Naive thymus-derived CD4-positive, alpha-beta T cell (primary cell): ENCODE results near the gene CDC25B. TPM values are rescaled to one million over a fixed set of nuclear protein-coding genes. Genes with fewer than 3 reads are reported as not detected.
A peak's percentile ranks its signal among the peaks of the same experiment; 100 is the strongest.

Source experiments
- ATAC-seq: fragments of 150-1000 bp; cut with Tn5 transposase; 2 replicates; pipeline ENCODE4 v1.10.0; 2021; ENCODE audit warnings: mild to moderate bottlenecking, moderate library complexity
- CTCF ChIA-PET: fragments of 350-600 bp; sonication (Branson Sonifier 250); formaldehyde crosslinking; loops from one replicate; lab custom pipeline; 2021; ENCODE audit warnings: antibody characterized with exemption; lab: Charles Lee
- POLR2A ChIA-PET: fragments of 350-600 bp; sonication (Branson Sonifier 250); formaldehyde crosslinking; loops from one replicate; lab custom pipeline; 2021; ENCODE audit warnings: antibody characterized with exemption, inconsistent platforms; lab: Charles Lee
- DNase-seq, 9 donors: peaks; one replicate each; pipeline versions ENCODE4 v3.0.0 to v3.0.0-alpha.2; 2020 to 2022; ENCODE audit warnings: mixed read lengths in 1 of 9
- H3K27ac ChIP-seq: one replicate; pipeline ENCODE4 v1.7.0; 2013; ENCODE audit warnings: mild to moderate bottlenecking, low read depth, low read length, moderate library complexity
- H3K27me3 ChIP-seq, 2 donors: one replicate each; pipeline ENCODE4 v1.7.0; 2013; ENCODE audit warnings: low read length in 2 of 2, mild to moderate bottlenecking in 2 of 2, moderate library complexity in 2 of 2; ENCODE audit not compliant: control insufficient read depth in 2 of 2, insufficient read depth in 2 of 2
- H3K36me3 ChIP-seq, 3 experiments: 1 replicate in 2 of 3; 2 replicates in 1 of 3; pipeline ENCODE4 v1.7.0; 2013; ENCODE audit warnings: low read length in 3 of 3, mild to moderate bottlenecking in 3 of 3, moderate library complexity in 1 of 3; ENCODE audit not compliant: insufficient read depth in 3 of 3, control insufficient read depth in 2 of 3
- H3K4me1 ChIP-seq, 2 donors: one replicate each; pipeline ENCODE4 v1.7.0; 2013; ENCODE audit warnings: low read length in 2 of 2, mild to moderate bottlenecking in 2 of 2, moderate library complexity in 1 of 2; ENCODE audit not compliant: control insufficient read depth in 2 of 2, insufficient read depth in 2 of 2
- H3K4me3 ChIP-seq: 2 replicates; pipeline ENCODE4 v1.7.0; 2013; ENCODE audit warnings: mild to moderate bottlenecking, low read length
- H3K9me3 ChIP-seq, 3 experiments: 1 replicate in 2 of 3; 2 replicates in 1 of 3; pipeline ENCODE4 v1.7.0; 2013; ENCODE audit warnings: low read length in 3 of 3; ENCODE audit not compliant: control insufficient read depth in 2 of 3
- H3K27ac Mint-ChIP-seq, 9 donors: one replicate each; pipeline ENCODE4 v1.8.0; 2020 to 2022; ENCODE audit warnings: mixed read lengths in 9 of 9, mild to moderate bottlenecking in 8 of 9, moderate library complexity in 5 of 9, inconsistent platforms in 2 of 9
- H3K27me3 Mint-ChIP-seq, 5 donors: one replicate each; pipeline ENCODE4 v1.8.0; 2021 to 2022; ENCODE audit warnings: mixed read lengths in 5 of 5, mild to moderate bottlenecking in 1 of 5
- H3K36me3 Mint-ChIP-seq, 5 donors: one replicate each; pipeline ENCODE4 v1.8.0; 2020 to 2022; ENCODE audit warnings: mixed read lengths in 5 of 5, mild to moderate bottlenecking in 3 of 5, inconsistent platforms in 1 of 5
- H3K4me1 Mint-ChIP-seq, 7 donors: one replicate each; pipeline ENCODE4 v1.8.0; 2020 to 2022; ENCODE audit warnings: mixed read lengths in 7 of 7, mild to moderate bottlenecking in 3 of 7, inconsistent platforms in 1 of 7
- H3K4me3 Mint-ChIP-seq, 10 donors: one replicate each; pipeline ENCODE4 v1.8.0; 2020 to 2022; ENCODE audit warnings: mild to moderate bottlenecking in 10 of 10, mixed read lengths in 10 of 10, moderate library complexity in 6 of 10, inconsistent platforms in 2 of 10
- H3K9me3 Mint-ChIP-seq, 11 donors: one replicate each; pipeline ENCODE4 v1.8.0; 2020 to 2022; ENCODE audit warnings: mixed read lengths in 11 of 11, mild to moderate bottlenecking in 4 of 11, inconsistent platforms in 1 of 11, moderate library complexity in 1 of 11
- intact Hi-C, 2 donors: fragments of 100-400 bp; cut with micrococcal nuclease; formaldehyde crosslinking; loops; one replicate each; pipeline ENCODE4 v1.15.1; 2023
- polyA plus RNA-seq, 2 donors: library from polyadenylated mRNA; unstranded; fragments of 300-500 nt; fragmentation: Illumina TruSeq; gene quantifications; one replicate each; pipeline ENCODE4 v1.2.3, GENCODE V29; 2021
- total RNA-seq, 6 experiments: library from RNA in 5 of 6; stranded (reverse) in 5 of 6; gene quantifications; 1 replicate in 5 of 6; 2 replicates in 1 of 6; pipeline ENCODE4 v1.2.3 and lab custom pipeline; 2021 to 2026

Gene CDC25B
- total and polyA plus RNA-seq, 7 experiments from 2014 or later = 37.0 to 392 (median 174) TPM

DNA sequence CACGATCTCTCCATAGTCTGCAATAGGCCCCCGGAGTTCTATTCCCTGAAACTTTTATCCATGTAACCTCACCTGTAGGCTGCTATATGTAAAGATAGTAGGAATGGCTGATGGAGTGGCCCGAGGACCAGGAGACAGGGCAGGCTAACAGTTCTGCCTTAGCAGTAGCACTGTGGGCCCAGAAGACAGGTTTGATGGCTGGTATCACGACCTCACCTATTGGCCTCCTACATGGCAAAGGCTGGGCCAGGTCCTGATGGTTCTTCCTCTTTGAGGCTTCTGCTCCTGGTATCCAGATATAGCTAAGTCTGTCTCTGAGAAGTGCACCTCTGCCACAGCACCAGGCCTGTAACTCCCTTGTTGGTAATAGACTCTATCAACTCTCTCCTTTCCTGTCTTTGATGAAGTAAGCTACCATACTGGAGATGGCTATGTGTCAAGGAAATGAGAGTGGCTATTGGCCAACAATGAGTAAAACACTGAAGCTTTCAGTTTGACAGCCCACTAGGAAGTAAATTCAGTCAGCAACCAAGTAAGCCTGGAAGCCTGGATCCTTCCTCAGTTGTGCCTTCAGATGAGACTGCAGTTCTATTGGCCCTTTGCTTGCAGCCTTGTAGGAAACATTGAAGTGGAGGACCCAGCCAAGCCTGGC lies 20.5 kb upstream of the CDC25B start:
- H3K36me3 ChIP-seq = no peaks in the 10 kb centered on the region
- peaks cover 0 to 6% (median 0%) of the 10 kb centered on the region in 5 donors for H3K36me3 Mint-ChIP-seq
- ATAC-seq (no peak), DNase-seq (no peak)
- H3K4me1 Mint-ChIP-seq = peaks cover 0 to 15% (median 13%) of the 10 kb centered on the region in 7 donors
- H3K9me3 Mint-ChIP-seq = peaks cover 0 to 2% (median 0%) of the 10 kb centered on the region in 11 donors
- peaks cover 0 to 32% (median 0%) of the 10 kb centered on the region in 5 donors for H3K27me3 Mint-ChIP-seq
- no peak overlapping the region for H3K4me3 ChIP-seq
- intact Hi-C loops = no loop called here
- CTCF ChIA-PET = interaction anchor here (0.6 to 0.7 kb wide), 2 partner anchors 25 to 545 kb away, joined by 3 read pairs; no protein-coding TSS in a partner anchor
- no peaks in the 10 kb centered on the region for H3K27me3 ChIP-seq
- H3K9me3 ChIP-seq = no peaks in the 10 kb centered on the region
- POLR2A ChIA-PET = interaction anchor here (0.9 kb wide), 1 partner anchor 8 kb away, joined by 3 read pairs; the partner anchor contains the start of gene ADISSP
- H3K4me3 Mint-ChIP-seq = peak overlapping the region in 2 of 10 donors; percentile 49 to 65
- H3K27ac Mint-ChIP-seq = peak overlapping the region in 1 of 9 donors; percentile 65
- H3K4me1 ChIP-seq = peaks cover 0 to 6% of the 10 kb centered on the region in 2 donors
- H3K27ac ChIP-seq = no peak overlapping the region

DNA sequence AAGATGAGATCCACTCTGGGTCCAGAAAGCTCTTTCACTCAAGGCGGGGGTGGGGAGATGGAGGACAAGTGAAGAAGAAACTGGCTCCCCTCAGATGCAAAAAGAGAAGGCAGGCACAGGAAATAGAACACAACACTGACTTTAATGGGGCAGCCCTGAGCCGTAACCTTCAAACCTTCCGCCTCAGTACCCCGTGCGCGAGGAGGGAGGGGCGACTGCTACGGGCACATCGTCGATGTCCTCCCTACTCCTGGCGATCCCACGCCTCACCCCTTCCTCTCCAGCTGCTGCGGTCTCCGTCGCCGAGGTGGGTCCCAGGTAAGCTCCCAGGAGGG lies 18.8 kb upstream of the CDC25B start:
- Mint-ChIP-seq H3K9me3 (peaks cover 0 to 1% (median 0%) of the 10 kb centered on the region in 11 donors), H3K27me3 (peaks cover 0 to 29% (median 0%) of the 10 kb centered on the region in 5 donors), H3K4me1 (peaks cover 9 to 30% (median 27%) of the 10 kb centered on the region in 7 donors), H3K4me3 (peak overlapping the region; percentile 60 to 87 (median 80)), H3K36me3 (peaks cover 0 to 6% (median 0%) of the 10 kb centered on the region in 5 donors), H3K27ac (peak overlapping the region in 4 of 9 donors; percentile 10 to 80 (median 41))
- intact Hi-C loops = loop anchor here (1.0 kb wide), 1 partner anchor 9 kb away; no protein-coding TSS in a partner anchor
- Histone ChIP-seq H3K27ac (peak overlapping the region; percentile 26), H3K4me1 (peaks cover 4 to 10% of the 10 kb centered on the region in 2 donors), H3K36me3 (no peaks in the 10 kb centered on the region), H3K9me3 (no peaks in the 10 kb centered on the region), H3K4me3 (peak overlapping the region; percentile 59), H3K27me3 (no peaks in the 10 kb centered on the region)
- peak in 2 of 9 donors; percentile 14 to 28 for DNase-seq
- ChIA-PET POLR2A (interaction anchor here (0.6 to 3.1 kb wide), 5 partner anchors 9 to 230 kb away, joined by 3 to 21 read pairs (median 3); partner anchors contain the start of genes ADISSP and CDC25B), CTCF (no interaction called here)
- peak; percentile 52 for ATAC-seq

- peaks cover 0 to 6% (median 0%) of the 10 kb centered on the region in 5 donors for H3K36me3 Mint-ChIP-seq
- H3K27ac Mint-ChIP-seq = no peak overlapping the region
- peak overlapping the region; percentile 26 for H3K27ac ChIP-seq
- peak in 2 of 9 donors; percentile 23 to 59 for DNase-seq
- peaks cover 4 to 10% of the 10 kb centered on the region in 2 donors for H3K4me1 ChIP-seq
- H3K27me3 Mint-ChIP-seq = peaks cover 0 to 29% (median 0%) of the 10 kb centered on the region in 5 donors
- no peaks in the 10 kb centered on the region for H3K36me3 ChIP-seq
- peak; percentile 79 for ATAC-seq
- intact Hi-C loops = loop anchor here (1.0 kb wide), 1 partner anchor 10 kb away; no protein-coding TSS in a partner anchor
- ChIA-PET CTCF (interaction anchor here (0.6 to 1.5 kb wide), 4 partner anchors 10 to 78 kb away, joined by 3 to 7 read pairs (median 3); partner anchors contain the start of gene ADISSP), POLR2A (interaction anchor here (0.6 to 3.1 kb wide), 9 partner anchors 9 to 230 kb away, joined by 3 to 21 read pairs (median 4); partner anchors contain the start of genes ADISSP, AP5S1, CDC25B and CENPB)
- peak overlapping the region; percentile 60 to 87 (median 80) for H3K4me3 Mint-ChIP-seq
- H3K27me3 ChIP-seq = no peaks in the 10 kb centered on the region
- peaks cover 0 to 1% (median 0%) of the 10 kb centered on the region in 11 donors for H3K9me3 Mint-ChIP-seq
- H3K9me3 ChIP-seq = no peaks in the 10 kb centered on the region
- H3K4me1 Mint-ChIP-seq = peaks cover 12 to 35% (median 30%) of the 10 kb centered on the region in 7 donors
- H3K4me3 ChIP-seq = peak overlapping the region; percentile 59
These were observed 18.1 kb upstream of the CDC25B start for GRCh38 chr20:3777716-3778629.

- no peak overlapping the region for H3K27ac Mint-ChIP-seq
- ATAC-seq (no peak), DNase-seq (no peak)
- peaks cover 12 to 41% (median 33%) of the 10 kb centered on the region in 7 donors for H3K4me1 Mint-ChIP-seq
- H3K27ac ChIP-seq = no peak overlapping the region
- H3K9me3 Mint-ChIP-seq = peaks cover 0 to 1% (median 0%) of the 10 kb centered on the region in 11 donors
- no peaks in the 10 kb centered on the region for H3K27me3 ChIP-seq
- H3K9me3 ChIP-seq = no peaks in the 10 kb centered on the region
- POLR2A ChIA-PET = interaction anchor here (1.3 to 3.1 kb wide), 5 partner anchors 8 to 42 kb away, joined by 3 to 21 read pairs (median 6); partner anchors contain the start of genes ADISSP, AP5S1 and CENPB
- CTCF ChIA-PET = interaction anchor here (0.6 to 1.5 kb wide), 3 partner anchors 9 to 76 kb away, joined by 3 to 7 read pairs (median 3); no protein-coding TSS in a partner anchor
- H3K4me1 ChIP-seq = peaks cover 4 to 10% of the 10 kb centered on the region in 2 donors
- H3K4me3 ChIP-seq = no peak overlapping the region
- intact Hi-C loops = no loop called here
- peaks cover 0 to 29% (median 0%) of the 10 kb centered on the region in 5 donors for H3K27me3 Mint-ChIP-seq
- peak overlapping the region in 9 of 10 donors; percentile 6 to 87 (median 51) for H3K4me3 Mint-ChIP-seq
- H3K36me3 Mint-ChIP-seq = peaks cover 0 to 6% (median 0%) of the 10 kb centered on the region in 5 donors
- no peaks in the 10 kb centered on the region for H3K36me3 ChIP-seq
These were observed 17.1 kb upstream of the CDC25B start for GRCh38 chr20:3778976-3779375.

- H3K9me3 Mint-ChIP-seq = peaks cover 0 to 1% (median 0%) of the 10 kb centered on the region in 11 donors
- Histone ChIP-seq H3K27me3 (no peaks in the 10 kb centered on the region), H3K27ac (peak within 1 kb of the TSS; percentile 28), H3K4me1 (peaks cover 4 to 10% of the 10 kb centered on the region in 2 donors), H3K36me3 (peaks cover 0 to 7% (median 0%) of the 10 kb centered on the region in 3 experiments), H3K9me3 (no peaks in the 10 kb centered on the region), H3K4me3 (peak within 1 kb of the TSS; percentile 24)
- DNase-seq (peak in 5 of 9 donors; percentile 38 to 56 (median 50)), ATAC-seq (peak; percentile 67)
- intact Hi-C loops = loop anchor here in 1 of 2 donors (1.0 to 2.0 kb wide), 4 partner anchors 13 to 39 kb away; partner anchors contain the start of genes AP5S1 and CDC25B
- CTCF ChIA-PET = no interaction called here
- H3K27me3 Mint-ChIP-seq = peaks cover 0 to 29% (median 0%) of the 10 kb centered on the region in 5 donors
- peak within 1 kb of the TSS; percentile 1 to 81 (median 61) for H3K4me3 Mint-ChIP-seq
- H3K36me3 Mint-ChIP-seq = peaks cover 0 to 9% (median 0%) of the 10 kb centered on the region in 5 donors
- peak within 1 kb of the TSS in 7 of 9 donors; percentile 25 to 78 (median 67) for H3K27ac Mint-ChIP-seq
- POLR2A ChIA-PET = interaction anchor here (0.9 to 2.2 kb wide), 4 partner anchors 10 to 106 kb away, joined by 3 to 13 read pairs (median 8); partner anchors contain the start of genes ADISSP and AP5S1
- H3K4me1 Mint-ChIP-seq = peaks cover 22 to 51% (median 44%) of the 10 kb centered on the region in 7 donors
These were observed 14.8 kb upstream of the CDC25B start, which contains the start of gene SPEF1 for GRCh38 chr20:3781153-3781910. Gene SPEF1 (minus strand): TSS chr20:3781448. CDS start chr20:3781287, 161 bp downstream.
